GM12878 (cell line): ENCODE results near the gene PDCD11. TPM values are rescaled to one million over a fixed set of nuclear protein-coding genes. Genes with fewer than 3 reads are reported as not detected.

Experiments
- ATF7 ChIP-seq: fragments of 450-650 bp; IDR thresholded peaks from 2 replicates; pipeline ENCODE4 v1.6.1; 2016; ENCODE audit warnings: low read depth, mild to moderate bottlenecking
- BMI1 ChIP-seq: fragments of 450-650 bp; IDR thresholded peaks from 2 replicates; pipeline ENCODE4 v1.6.1; 2016; ENCODE audit warnings: mild to moderate bottlenecking, moderate library complexity, borderline replicate concordance
- EED ChIP-seq: sonication (generic); IDR thresholded peaks from 2 replicates; pipeline ENCODE4 v1.6.1; 2016; ENCODE audit warnings: antibody characterized with exemption, low read depth
- EP300 ChIP-seq, 2 experiments: fragments of 150-350 bp in 1 of 2; IDR thresholded peaks; 2 replicates each; pipeline ENCODE4 v1.6.1; 2011 to 2012; ENCODE audit warnings: low read depth in 2 of 2, low read length in 2 of 2, borderline replicate concordance in 1 of 2, improper control_type of control experiment in 1 of 2, inconsistent platforms in 1 of 2; ENCODE audit not compliant: control insufficient read depth in 1 of 2
- FOXM1 ChIP-seq: IDR thresholded peaks from 2 replicates; pipeline ENCODE4 v1.6.1; 2012; ENCODE audit warnings: low read depth, mild to moderate bottlenecking, inconsistent platforms, low read length, moderate library complexity
- HDGF ChIP-seq: fragments of 450-650 bp; IDR thresholded peaks from 2 replicates; pipeline ENCODE4 v1.6.1; 2016; ENCODE audit warnings: antibody characterized with exemption
- IKZF1 ChIP-seq: fragments of 450-650 bp; conservative IDR thresholded peaks from 2 replicates; pipeline ENCODE4 v1.6.1; 2017; ENCODE audit warnings: antibody characterized with exemption, mild to moderate bottlenecking
- JUND ChIP-seq: IDR thresholded peaks from 2 replicates; pipeline ENCODE4 v1.6.1; 2012; ENCODE audit warnings: low read depth, mild to moderate bottlenecking, low read length, improper control_type of control experiment, moderate library complexity
- KLF5 ChIP-seq: fragments of 450-650 bp; IDR thresholded peaks from 2 replicates; pipeline ENCODE4 v1.6.1; 2014; ENCODE audit warnings: mild to moderate bottlenecking; ENCODE audit not compliant: partially characterized antibody
- MTA2 ChIP-seq: fragments of 450-650 bp; IDR thresholded peaks from 2 replicates; pipeline ENCODE4 v1.6.1; 2016; ENCODE audit warnings: low read depth, mild to moderate bottlenecking, moderate library complexity
- MXI1 ChIP-seq: fragments of 150-350 bp; IDR thresholded peaks from 2 replicates; pipeline ENCODE4 v1.6.1; 2011; ENCODE audit warnings: low read depth, mild to moderate bottlenecking, inconsistent platforms, low read length, improper control_type of control experiment
- NR2C2 ChIP-seq: IDR thresholded peaks from 2 replicates; pipeline ENCODE4 v1.6.1; 2011; ENCODE audit warnings: borderline replicate concordance, low read depth; ENCODE audit not compliant: control insufficient read depth, insufficient read length
- POLR2AphosphoS2 ChIP-seq: IDR thresholded peaks from 2 replicates; pipeline ENCODE4 v1.6.1; 2011; ENCODE audit warnings: low read depth, mild to moderate bottlenecking, low read length, improper control_type of control experiment, moderate library complexity
- RAD21 ChIP-seq: IDR thresholded peaks from 2 replicates; pipeline ENCODE4 v1.6.1; 2011; ENCODE audit warnings: mild to moderate bottlenecking, low read depth, low read length, moderate library complexity; ENCODE audit not compliant: insufficient read depth
- RAD51 ChIP-seq: fragments of 450-650 bp; IDR thresholded peaks from 2 replicates; pipeline ENCODE4 v1.6.1; 2016; ENCODE audit warnings: moderate library complexity, mild to moderate bottlenecking, inconsistent platforms
- RUNX3 ChIP-seq: IDR thresholded peaks from 2 replicates; pipeline ENCODE4 v1.6.1; 2012; ENCODE audit warnings: low read length, inconsistent platforms
- SUPT20H ChIP-seq: IDR thresholded peaks from 2 replicates; pipeline ENCODE4 v1.6.1; 2011; ENCODE audit warnings: low read depth, mild to moderate bottlenecking, low read length, moderate library complexity, borderline replicate concordance; ENCODE audit not compliant: control insufficient read depth
- TBL1XR1 ChIP-seq: IDR thresholded peaks from 2 replicates; pipeline ENCODE4 v1.6.1; 2012; ENCODE audit warnings: low read depth, low read length, improper control_type of control experiment
- USF1 ChIP-seq: IDR thresholded peaks from 2 replicates; pipeline ENCODE4 v1.6.1; 2011; ENCODE audit warnings: borderline replicate concordance, low read depth, mild to moderate bottlenecking, moderate library complexity, mixed read lengths, low read length; ENCODE audit not compliant: insufficient read depth; ENCODE audit errors: extremely low read length
- WRNIP1 ChIP-seq: IDR thresholded peaks from 2 replicates; pipeline ENCODE4 v1.6.1; 2011; ENCODE audit warnings: low read depth, low read length, improper control_type of control experiment, borderline replicate concordance
- YY1 ChIP-seq: IDR thresholded peaks from 2 replicates; pipeline ENCODE4 v1.6.1; 2011; ENCODE audit warnings: low read depth, mild to moderate bottlenecking, low read length
- ZNF592 ChIP-seq: fragments of 450-650 bp; IDR thresholded peaks from 2 replicates; pipeline ENCODE4 v1.6.1; 2017; ENCODE audit warnings: mild to moderate bottlenecking, moderate library complexity
- ZNF622 ChIP-seq: fragments of 450-650 bp; IDR thresholded peaks from 2 replicates; pipeline ENCODE4 v1.6.1; 2017; ENCODE audit warnings: mild to moderate bottlenecking, inconsistent platforms
- polyA plus RNA-seq, 11 experiments: library from polyadenylated mRNA; depleted of rRNA in 4 of 11; unstranded in 6 of 11; stranded (reverse) in 5 of 11; fragments of >200 nt; fragmentation: Nextera tagmentation in 4 of 11; fragmentation: Illumina TruSeq in 1 of 11; extraction: Ambion mirVana in 4 of 11; extraction: Trizol in 1 of 11; gene quantifications; 1 replicate in 1 of 11; 2 replicates in 10 of 11; pipeline versions ENCODE4 v1.2.1 to v1.2.3, GENCODE V29; 2011 to 2016; ENCODE audit warnings: inconsistent platforms in 2 of 11, missing spikeins in 2 of 11, low read depth in 1 of 11
- total RNA-seq, 4 experiments: library from RNA; depleted of rRNA in 3 of 4; stranded (reverse); fragments of >200 nt in 3 of 4; fragmentation: Illumina TruSeq in 1 of 4; extraction: Trizol in 1 of 4; gene quantifications; 2 replicates each; pipeline versions ENCODE4 v1.2.1 to v1.2.3, GENCODE V29; 2013 to 2021
- TF ChIP-seq, protein P1 (sequence below): IDR thresholded peaks from 2 replicates; pipeline ENCODE4 v1.6.1; 2012; ENCODE audit warnings: low read length, inconsistent platforms

Gene PDCD11
- total and polyA plus RNA-seq, 10 of the 15 experiments (the other 5 are each of a cell fraction or from before 2014, with no cell fraction given): 13.9 to 69.7 (median 44.8) TPM

GRCh38 chr10:103476046-103476768 is 79.8 kb downstream of the PDCD11 start (continued):
- no peak for TF ChIP-seq ZNF592
- no peak for TF ChIP-seq RUNX3
- TF ChIP-seq, protein P1, sequence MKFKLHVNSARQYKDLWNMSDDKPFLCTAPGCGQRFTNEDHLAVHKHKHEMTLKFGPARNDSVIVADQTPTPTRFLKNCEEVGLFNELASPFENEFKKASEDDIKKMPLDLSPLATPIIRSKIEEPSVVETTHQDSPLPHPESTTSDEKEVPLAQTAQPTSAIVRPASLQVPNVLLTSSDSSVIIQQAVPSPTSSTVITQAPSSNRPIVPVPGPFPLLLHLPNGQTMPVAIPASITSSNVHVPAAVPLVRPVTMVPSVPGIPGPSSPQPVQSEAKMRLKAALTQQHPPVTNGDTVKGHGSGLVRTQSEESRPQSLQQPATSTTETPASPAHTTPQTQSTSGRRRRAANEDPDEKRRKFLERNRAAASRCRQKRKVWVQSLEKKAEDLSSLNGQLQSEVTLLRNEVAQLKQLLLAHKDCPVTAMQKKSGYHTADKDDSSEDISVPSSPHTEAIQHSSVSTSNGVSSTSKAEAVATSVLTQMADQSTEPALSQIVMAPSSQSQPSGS: no peak
- TF ChIP-seq POLR2AphosphoS2: no peak
- no peak for TF ChIP-seq BMI1
- no peak for TF ChIP-seq WRNIP1
- peak; percentile 66 for TF ChIP-seq RAD21
- TF ChIP-seq RAD51: no peak
- no peak for TF ChIP-seq MTA2
- no peak for TF ChIP-seq EP300 (IDR thresholded peaks at IDR 0.05; ENCODE audit: borderline replicate concordance in 1 of 2, control insufficient read depth in 1 of 2, low read depth in 2 of 2, low read length in 2 of 2)
- TF ChIP-seq FOXM1: no peak
- no peak for TF ChIP-seq JUND
- peak; percentile 70; the same call in 1 of the 2 replicates for TF ChIP-seq HDGF
- no peak for TF ChIP-seq EED
- no peak for TF ChIP-seq TBL1XR1
- TF ChIP-seq ATF7: 0 out of 2 replicates have a peak, but pooled peaks have one; percentile 21
- TF ChIP-seq ZNF622: no peak
- no peak for TF ChIP-seq MXI1
- TF ChIP-seq KLF5: no peak
- no peak for TF ChIP-seq USF1
- no peak for TF ChIP-seq NR2C2
- TF ChIP-seq SUPT20H: no peak
- peak; percentile 56; the same call in 1 of the 2 replicates for TF ChIP-seq IKZF1
- TF ChIP-seq YY1: no peak
